Measurements from ENCODE around the gene SLC38A3.

The SLC38A3 gene

GRCh38 chr3:50184242-50184978, 20.7 kb upstream of the SLC38A3 start:
- TF ChIP-seq CTCF (IDR thresholded peaks at IDR 0.05; ENCODE audit: extremely low read depth, missing control alignments) = no peak

GRCh38 chr3:50185230-50185629, 19.8 kb upstream of the SLC38A3 start:
- TF ChIP-seq CTCF (IDR thresholded peaks at IDR 0.05; ENCODE audit: extremely low read depth, missing control alignments) = no peak
- DNase-seq (ENCODE audit: low spot score) = no peak

More at GRCh38 chr3:50184242-50184978, 20.7 kb upstream of the SLC38A3 start:
- no peak for DNase-seq (ENCODE audit: low spot score)

- DNase-seq (ENCODE audit: low spot score) = no peak
These were observed 19.0 kb upstream of the SLC38A3 start for GRCh38 chr3:50186096-50186495.

GRCh38 chr3:50187750-50188149, 17.3 kb upstream of the SLC38A3 start:
- TF ChIP-seq CTCF (IDR thresholded peaks at IDR 0.05; ENCODE audit: extremely low read depth, missing control alignments) = no peak
- DNase-seq (ENCODE audit: low spot score) = no peak

More at GRCh38 chr3:50186096-50186495, 19.0 kb upstream of the SLC38A3 start:
- no peak for TF ChIP-seq CTCF (IDR thresholded peaks at IDR 0.05; ENCODE audit: extremely low read depth, missing control alignments)

- DNase-seq (ENCODE audit: low spot score) = peak; percentile 68
- peak; percentile 38 for TF ChIP-seq CTCF (IDR thresholded peaks at IDR 0.05; ENCODE audit: extremely low read depth, missing control alignments)
These were observed 15.8 kb upstream of the SLC38A3 start for GRCh38 chr3:50189274-50189673.

- no peak for TF ChIP-seq CTCF (IDR thresholded peaks at IDR 0.05; ENCODE audit: extremely low read depth, missing control alignments)
- no peak for DNase-seq (ENCODE audit: low spot score)
These were observed 15.1 kb upstream of the SLC38A3 start for GRCh38 chr3:50189989-50190388.

GRCh38 chr3:50190936-50191660, 14.0 kb upstream of the SLC38A3 start, which contains the start of gene GNAT1:
GNAT1 (plus strand) TSS chr3:50191610; CDS start chr3:50191726, 116 bp downstream.
- TF ChIP-seq CTCF (IDR thresholded peaks at IDR 0.05; ENCODE audit: extremely low read depth, missing control alignments) = no peak

More at GRCh38 chr3:50190936-50191660, 14.0 kb upstream of the SLC38A3 start, which contains the start of gene GNAT1:
- DNase-seq (ENCODE audit: low spot score) = no peak

Measured in GM20000 (cell line).